ENCODE results near the gene C20orf96.
A peak's percentile ranks its signal among the peaks of the same experiment; 100 is the strongest.
"Not testable (repeated sequence)": the region's sequence is repeated elsewhere in the genome, so short reads cannot be mapped to it uniquely, and the experiment has no call there.

The C20orf96 gene

DNA sequence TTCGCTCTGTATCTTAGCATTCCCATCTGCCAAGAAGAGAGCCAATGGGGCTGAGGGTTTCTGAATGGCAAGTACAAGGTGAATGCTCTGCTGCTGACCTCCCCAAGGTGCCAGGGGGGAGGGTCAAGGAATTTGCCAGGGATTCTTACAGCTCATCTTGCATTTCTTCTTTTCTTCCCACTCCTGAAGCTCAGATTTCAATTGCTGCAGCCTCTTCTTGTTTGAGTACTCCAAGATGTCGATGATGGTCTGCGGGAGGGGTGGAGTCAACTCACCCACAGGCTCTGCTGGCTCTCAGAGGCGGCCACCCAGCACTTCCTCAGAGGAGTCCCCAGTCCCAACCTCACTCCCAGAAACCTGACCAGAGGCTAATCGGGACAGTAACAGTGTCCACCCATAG lies 12.4 kb downstream of the C20orf96 start:
- no peak for DNase-seq

DNA sequence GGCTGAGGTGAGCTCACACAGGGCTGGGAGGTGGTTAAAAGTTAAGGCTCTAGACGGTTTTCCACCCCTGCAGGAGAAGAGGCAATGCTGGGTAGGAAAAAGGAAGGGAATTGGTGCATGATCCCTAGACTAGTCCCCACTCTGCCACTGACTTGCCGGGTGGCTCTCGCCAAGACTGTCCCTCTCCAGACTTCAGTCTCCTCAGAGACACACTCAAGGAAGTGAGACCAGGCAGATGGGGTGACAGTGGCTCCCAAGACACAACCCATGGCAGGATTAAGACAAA lies 13.1 kb downstream of the C20orf96 start:
- no peak for DNase-seq

DNA sequence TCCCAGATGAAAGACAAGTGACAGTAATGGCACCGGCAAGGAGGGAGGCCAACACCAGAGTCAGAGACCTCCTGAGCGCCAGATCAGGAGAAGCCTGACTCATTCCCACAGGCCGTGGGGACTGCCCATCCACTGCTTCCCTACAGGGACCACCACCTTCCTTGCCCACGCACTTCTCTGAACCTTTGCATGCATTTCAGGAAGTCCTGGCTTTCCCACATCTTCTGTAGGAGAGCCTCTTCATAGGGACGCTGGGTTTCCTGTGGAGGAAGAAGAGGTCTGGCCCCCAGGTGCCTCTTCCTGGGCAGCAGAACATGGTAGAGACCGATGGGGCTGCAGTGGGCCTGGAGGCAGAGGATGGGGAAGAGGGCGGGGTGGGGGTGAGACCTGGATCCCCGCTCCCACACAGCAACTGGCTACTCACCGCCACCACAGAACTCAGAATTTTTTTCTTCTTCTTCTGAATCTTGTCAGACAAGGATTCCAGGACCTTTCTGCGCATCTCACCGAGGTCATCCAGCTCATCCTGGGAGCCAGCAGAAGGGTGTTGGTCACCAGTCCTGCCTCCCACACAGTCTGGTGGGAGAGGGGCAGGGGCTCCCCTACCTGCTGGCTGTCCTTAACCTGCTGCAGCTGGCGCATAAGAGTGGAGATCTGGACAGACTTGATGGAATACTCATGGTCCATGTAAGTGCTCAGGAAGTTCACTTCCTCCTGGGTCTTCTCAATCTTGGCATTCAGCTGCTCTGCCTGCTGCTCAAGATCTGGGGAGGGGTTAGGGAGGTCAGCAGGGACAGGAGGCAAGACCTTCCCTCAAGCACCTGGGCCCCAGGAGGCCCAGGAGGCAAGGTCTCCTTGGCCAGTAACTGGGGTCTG lies 13.7 kb downstream of the C20orf96 start:
- DNase-seq: no peak

DNA sequence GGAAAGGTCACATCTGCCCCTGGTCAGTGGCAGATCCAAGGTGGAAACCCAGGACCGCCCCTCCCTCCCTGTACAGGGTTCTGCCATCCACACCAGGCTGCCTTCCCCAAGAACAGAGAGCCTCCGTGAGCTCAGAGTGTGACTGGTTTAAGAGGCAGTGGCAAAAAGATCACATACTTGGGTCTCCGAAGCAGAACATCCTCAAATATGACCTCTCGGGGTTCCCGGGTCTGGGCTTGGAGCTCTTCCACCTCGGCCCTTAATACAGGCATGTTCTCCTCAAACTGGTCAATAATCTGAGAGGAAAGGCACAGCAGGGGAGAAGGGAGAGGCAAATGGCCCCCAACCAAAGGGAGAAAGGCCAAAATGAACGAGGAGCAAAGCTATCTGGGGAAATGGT lies 14.8 kb downstream of the C20orf96 start:
- no peak for DNase-seq

DNA sequence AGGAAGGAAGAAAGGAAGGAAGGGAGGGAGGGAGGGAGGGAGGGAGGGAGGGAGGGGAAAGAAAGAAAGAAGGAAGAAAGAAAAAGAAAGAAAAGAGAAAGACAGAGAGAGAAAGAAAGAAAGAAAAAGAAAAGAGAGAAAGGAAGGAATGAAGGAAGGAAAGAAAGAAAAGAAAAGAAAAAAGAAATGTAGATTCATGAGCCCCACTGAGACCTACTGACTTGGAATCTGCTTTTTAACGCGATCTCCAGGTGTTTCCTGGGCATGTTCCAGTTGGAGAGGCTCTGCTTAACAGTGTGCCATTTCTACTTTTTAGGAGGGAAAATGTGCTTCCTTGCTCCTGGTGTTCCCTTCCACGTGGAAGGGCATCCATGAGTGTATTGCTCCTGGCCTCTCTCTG lies 16.7 kb downstream of the C20orf96 start:
- DNase-seq: no peak

DNA sequence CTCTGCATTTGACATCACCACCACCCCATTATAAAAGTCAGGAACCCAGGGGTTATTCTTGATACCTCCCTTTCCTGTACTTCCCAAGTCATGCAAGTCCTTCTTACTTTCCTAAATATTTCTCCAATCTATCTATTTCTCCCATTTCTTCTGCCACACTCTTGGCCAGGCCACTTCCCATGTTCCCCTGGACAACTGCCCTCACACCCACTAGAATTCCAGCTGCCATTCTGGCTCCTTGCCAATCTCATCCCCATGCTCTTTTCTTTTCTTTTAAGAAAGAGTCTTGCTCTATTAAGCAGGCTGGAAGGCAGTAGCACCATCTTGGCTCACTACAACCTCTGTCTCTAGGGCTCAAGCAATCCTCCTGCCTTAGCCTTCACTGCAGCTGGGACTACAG lies 17.8 kb downstream of the C20orf96 start:
- no peak for DNase-seq

DNA sequence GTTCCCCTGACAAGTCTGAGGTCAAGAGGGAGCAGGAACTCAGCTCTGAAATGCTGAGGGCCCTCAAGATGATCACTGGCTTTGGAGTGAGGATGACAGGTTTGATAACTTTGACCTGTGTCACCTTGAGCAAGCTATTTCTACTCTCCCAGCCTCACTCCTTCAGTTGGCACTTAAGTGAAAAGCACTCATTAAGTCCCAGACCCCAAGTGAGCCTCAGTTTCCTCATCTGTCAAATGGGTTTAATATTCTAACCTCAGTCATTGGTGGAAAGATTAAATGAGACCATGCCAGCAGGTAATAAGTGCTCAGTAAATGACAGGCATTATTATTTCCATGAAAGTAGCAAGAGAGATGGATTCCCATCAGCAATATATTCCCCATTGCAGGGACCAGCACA lies 19.0 kb downstream of the C20orf96 start:
- DNase-seq: no peak

DNA sequence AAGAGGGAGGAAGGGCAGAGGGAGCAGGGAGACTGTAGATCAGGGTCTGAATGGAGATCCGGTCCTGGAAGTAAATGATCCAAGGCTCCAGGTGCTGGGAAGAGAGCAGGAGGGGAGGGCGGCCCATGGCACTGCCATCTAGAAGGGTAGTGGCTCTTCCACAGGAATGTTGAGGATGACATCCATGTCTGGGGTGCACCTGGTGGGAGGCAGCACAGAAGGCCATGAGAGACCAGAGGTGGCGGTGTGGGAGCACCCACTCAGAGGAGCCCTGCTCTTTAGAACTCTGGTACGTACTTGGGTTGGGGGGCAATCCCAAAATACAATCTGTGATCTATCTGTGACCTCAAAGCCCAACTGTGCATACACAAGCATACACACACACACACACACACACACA lies 19.5 kb downstream of the C20orf96 start:
- DNase-seq: no peak

DNA sequence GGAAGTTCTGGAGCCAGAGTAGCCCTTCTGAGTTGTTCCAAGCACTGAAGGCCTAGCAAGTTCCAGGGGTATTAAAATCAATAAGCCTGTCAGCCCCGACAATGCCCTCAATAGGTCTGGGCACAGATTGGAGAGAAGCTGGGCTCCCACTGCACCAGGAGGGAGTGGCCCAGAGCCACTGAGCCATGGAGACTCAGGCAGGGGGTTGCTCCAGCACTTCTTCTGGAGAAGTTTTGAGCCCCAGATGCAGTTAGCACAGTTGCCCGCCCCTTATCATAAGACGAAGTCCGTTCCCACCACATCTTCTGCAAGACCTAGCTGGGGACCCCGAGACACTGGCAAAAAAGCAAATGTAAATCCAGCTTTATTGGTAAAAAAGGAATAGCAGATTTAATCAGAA lies 20.0 kb downstream of the C20orf96 start:
- no peak for DNase-seq

DNA sequence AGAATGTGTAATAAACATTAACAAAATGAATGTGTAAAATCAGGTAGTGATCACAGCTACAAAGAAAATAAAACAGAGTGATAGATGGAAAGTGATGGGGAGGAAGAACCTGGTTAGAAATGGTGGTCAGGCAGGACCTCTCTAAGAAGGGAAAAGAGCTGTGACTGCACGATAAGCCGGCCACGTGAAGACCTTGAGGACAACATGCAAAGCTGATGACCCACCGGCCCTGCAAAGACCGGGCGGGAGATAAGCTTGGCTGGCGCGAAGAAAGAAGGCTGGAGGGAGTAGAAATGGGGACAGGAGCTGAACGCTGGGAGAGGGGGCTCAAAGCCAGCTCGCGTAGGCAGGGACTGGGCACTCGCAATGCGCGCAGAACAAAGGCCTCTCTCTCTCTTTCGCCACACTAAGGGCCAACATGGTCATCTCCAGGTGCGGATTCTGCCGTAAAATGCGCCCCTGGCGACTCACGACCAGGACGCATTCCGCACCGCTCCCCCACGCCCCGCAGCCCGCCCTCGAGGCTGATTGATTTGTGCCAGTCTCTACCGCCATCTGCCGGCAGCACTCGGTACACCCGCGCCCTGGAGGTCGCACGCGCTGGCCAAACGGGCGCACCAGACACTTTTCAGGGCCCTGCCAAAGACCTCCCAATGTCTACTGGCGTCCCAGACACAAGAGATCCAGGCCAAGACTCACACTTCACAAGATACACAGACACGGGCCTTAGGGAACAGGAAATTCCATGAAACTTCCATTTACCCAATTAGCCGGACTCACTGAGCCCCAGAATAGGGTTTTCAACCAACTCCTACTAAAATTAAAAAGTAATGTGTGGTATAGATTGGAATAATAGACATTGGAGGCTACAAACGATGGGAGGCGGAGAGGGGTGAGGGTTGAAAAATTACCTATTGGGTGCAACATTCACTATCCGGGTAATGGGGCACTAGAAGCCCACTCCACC lies 23.7 kb downstream of the C20orf96 start:
- peak; percentile 95 for DNase-seq

DNA sequence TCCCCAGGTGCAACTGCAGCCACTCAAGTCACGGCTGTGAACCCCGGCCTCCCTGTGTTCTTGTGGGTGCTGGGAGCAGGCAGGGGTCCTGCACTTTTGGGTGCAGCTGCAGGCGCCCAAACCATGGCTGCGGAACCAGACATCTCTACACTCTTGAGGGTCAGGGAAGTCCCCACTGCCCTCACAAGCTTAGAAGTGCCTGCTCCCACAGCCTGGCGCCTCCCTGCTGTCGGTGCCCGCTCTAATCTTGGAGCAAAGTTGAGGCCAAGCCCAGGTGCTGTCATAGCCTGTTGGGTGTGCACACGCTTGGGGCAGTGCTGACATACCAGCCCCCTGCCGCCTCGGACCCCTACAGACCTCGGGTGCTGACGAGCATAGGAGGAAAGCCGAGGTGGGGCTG lies 26.8 kb downstream of the C20orf96 start:
- DNase-seq: no peak

DNA sequence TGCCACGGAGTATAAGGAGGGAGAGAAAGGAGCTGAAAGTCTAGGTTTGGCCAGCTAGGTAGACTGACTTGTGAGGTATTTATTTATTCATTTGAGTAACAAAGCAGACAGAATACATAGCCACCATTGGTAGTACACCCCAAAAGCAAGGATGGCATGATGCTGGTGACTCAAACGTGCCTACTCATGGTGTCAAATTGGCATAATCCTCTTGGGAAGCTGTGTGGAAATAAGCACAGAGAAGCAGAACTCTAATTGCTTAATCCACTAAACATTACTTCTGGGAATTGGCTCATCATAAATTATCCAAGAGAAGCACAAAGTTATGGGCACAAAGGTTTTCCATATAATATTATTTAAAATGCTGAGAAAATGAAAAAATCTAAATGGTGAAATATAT lies 30.6 kb downstream of the C20orf96 start:
- DNase-seq: no peak

DNA sequence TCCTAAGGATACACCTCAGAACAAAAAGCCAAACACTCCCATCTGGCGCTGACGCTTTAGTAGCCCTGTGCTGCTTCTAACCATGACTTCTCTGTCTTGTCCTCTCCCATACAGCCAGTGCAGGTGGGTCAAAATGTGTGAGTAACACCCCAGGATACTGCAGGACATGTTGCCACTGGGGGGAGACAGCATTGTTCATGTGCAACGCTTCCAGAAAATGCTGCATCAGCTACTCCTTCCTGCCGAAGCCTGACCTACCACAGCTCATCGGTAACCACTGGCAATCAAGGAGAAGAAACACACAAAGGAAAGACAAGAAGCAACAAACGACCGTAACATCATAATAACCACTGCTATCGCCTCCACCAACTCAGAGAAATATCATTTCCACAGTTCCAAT lies 31.6 kb downstream of the C20orf96 start:
- no peak for DNase-seq

DNA sequence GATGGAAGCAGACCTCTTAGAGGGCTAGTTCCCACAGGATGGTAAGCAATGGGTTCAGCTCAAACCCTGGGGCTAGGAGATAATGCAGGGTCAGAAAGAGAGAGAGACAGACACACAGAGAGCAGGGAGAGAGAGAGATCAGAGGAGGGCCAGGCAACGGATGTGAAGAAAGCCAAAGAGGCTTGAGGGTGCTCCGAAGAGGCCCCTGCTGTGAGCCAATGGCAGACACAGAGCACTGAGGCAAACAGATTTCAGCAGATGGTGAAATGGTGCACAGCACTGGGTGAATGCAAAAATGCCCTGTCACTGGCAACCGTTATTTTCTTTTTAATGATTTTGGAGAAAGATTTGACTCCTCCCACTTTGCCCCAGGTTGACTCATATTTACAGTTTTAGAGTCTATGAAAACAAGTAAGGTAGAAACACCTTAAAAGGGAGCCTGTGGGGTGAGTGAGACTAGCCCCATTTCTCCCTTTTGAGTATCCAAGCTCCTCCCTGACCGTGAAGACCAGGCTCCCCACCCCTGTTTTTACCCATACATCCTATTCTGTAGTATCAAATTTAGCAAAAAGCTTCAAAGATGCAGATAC lies 32.2 kb downstream of the C20orf96 start:
- DNase-seq: no peak

DNA sequence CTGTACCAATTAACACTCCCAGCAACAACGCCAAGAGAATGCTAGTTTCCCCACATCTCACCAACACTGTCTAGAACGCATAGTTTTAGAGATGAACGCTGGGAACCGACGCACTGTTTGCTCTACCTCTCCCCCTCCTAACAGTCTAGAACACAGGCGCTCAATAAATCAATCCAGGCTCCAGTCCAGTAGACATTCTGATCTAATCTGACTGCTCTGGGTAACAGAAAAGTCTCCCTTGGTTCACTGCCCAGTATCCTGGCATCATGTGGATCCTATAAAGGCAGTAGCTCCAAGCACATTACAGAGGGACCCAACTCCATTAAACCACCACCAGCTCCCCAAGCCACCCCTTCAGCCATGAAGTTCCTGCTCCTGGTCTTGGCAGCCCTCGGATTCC lies 33.1 kb downstream of the C20orf96 start, which contains the start of gene DEFB132:
Gene DEFB132 (plus strand): TSS at position 306 of the 400 bp plus-strand sequence. CDS start 55 bp downstream, at position 361.
- DNase-seq: no peak

DNA sequence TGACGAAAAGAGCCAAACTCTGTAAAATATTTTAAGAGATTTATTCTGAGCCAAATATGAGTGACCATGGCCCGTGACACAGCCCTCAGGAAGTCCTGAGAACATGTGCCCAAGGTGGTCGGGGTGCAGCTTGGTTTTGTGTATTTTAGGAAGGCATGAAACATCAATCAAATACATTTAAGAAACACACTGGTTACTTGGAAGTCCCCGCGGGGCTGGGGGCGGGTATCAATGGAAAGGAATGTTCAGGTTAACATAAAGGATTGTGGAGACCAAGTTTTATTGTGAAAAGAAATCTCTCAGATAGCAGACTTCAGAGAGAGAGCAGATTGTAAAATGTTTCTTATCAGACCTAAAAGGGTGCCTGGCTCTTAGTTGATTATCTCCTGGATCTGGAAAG lies 37.1 kb downstream of the C20orf96 start:
- DNase-seq: not testable (repeated sequence)

DNA sequence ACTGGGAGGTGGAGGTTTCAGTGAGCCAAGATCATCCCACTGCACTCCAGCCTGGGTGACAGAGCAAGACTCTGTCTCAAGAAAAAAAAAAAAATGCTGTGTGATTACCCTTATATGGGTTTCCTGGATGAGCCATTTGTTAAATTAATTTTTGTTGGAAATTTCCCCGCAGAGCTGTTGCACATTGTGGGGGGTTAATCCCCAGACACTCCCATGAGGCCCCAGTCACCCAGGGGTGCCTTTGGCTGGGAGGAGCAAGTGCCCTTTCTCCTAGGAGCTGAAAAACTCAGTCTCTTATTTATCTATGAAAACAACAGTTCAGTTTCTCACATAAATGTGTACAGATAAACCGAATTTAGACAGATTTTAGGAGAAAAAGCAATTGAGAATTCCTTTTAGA lies 37.7 kb downstream of the C20orf96 start:
- no peak for DNase-seq

DNA sequence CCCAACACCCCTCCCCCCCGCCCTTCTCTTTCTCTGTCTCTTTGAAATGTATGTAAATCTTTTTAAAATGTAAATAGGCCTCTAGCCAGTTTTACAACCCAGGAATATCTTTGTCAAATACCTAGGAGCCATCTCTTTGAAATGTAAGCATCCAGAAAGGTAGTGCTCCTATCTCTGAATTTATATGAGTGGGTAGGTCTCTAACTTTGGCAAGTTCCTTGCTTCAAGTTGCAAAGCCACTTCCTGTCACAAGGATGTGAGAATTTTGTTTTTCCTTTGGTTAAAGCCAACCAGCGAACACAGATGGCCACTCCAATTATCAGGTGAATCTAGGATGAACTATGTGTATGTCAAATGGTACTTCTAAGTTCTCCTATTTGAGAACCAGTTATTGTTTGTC lies 39.2 kb downstream of the C20orf96 start:
- no peak for DNase-seq

DNA sequence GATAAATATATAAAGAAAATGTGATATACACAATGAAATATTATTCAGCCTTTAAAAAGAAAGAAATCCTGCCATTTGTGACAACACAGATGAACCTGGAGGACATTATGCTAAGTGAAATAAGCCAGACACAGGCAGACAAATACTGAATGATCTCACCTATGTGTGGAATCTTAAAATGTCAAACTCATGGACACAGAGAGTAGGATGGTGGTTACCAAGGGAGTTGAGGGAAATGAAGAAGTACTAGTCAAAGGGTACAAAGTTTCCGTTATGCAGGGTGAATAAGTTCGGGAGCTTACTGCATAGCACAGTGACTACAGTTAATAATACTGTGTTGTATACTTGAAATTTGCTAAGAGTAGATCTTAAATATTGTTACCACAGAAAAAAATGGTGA lies 47.6 kb downstream of the C20orf96 start:
- DNase-seq: no peak

DNA sequence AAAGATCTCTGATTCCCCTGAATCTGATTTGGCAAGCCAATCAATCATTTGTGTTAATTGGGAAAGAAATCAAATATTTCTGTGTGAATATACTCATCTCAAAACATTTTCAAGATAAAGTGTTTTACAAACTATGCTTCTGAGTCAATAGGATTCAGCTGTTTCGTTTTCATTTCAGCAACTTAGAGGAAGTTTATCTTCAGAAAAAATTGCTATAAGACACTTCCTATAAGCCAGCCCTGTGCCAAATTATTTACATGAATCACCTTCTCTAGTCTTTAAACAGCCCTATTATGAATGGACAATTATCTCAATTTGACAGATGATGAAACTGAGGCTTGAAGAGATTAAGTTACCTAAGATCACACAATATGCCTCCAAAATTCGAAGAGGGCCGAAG lies 52.6 kb downstream of the C20orf96 start:
- DNase-seq: no peak

DNA sequence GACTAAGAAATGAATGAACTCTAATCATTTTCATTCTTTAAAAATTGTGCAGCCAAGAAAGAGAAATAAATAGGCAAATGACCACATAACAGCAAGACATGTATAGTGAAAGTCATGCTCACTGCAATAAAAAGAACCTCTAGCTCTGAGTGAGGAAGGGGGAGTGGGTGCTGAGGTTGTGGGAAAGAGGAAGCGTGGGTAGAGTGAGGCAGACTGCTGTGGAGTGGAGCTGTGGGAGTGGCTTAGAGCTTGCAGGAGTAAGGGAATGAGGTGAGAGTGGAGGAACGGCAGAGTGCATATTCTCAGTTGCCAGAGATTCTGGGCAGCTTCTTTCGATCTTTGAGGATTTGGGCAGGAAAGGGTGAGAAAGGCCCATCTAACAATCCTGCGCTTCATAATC lies 53.1 kb downstream of the C20orf96 start:
- no peak for DNase-seq

DNA sequence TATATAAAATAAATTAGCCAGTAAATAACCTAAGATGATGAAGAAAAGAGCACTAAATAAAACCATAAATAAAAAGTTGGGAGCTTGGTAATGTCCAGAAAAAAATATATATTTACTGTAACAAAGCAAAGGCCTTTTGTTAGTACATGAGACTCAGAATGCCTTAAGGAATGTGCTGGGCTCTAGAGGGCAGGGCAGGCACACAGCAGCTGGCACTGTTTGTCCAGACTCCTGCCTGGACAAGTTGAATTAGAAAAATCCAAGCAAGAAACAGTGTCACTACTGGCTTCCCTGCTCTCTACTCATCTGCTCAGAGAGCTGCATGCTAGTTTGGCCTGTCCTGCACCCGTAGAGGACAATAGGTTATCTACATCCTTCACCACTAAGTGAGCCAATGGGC lies 54.7 kb downstream of the C20orf96 start:
- DNase-seq: no peak

DNA sequence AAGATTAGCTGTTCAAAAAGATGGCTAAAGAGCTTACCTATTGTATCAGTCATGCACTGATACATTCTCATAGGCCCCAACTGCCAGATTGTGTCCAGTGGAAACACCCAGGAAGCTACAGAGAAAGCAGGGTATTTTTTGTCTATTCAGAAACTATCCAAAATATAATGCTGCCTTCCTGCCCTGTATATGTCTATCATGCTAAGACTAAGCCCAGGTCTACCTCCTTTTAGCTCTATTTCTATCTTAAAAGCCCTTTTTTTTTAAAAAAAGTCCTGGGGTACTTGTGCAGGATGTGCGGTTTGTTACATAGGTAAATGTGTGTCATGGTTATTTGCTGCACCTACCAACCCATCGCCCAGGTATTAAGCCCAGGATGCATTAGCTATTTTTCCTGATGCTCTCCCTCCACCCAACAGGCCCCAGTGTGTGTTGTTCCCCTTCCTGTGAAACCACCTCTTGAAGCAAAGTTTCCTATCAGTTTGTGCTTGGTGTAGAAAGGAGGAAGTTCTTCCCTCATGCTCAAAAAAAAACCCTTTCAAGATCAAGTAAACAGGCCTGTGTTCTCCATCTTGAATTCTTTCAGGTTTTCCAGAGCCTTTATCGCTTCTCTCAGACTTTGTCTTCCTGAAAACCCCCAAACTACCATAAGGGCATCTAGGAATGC lies 63.0 kb downstream of the C20orf96 start:
- no peak for DNase-seq

All from retina (tissue), 1 donor.